Measurements from ENCODE around the gene IQSEC3.
"Not testable (repeated sequence)": the region's sequence is repeated elsewhere in the genome, so short reads cannot be mapped to it uniquely, and the experiment has no call there.

IQSEC3 gene

DNA sequence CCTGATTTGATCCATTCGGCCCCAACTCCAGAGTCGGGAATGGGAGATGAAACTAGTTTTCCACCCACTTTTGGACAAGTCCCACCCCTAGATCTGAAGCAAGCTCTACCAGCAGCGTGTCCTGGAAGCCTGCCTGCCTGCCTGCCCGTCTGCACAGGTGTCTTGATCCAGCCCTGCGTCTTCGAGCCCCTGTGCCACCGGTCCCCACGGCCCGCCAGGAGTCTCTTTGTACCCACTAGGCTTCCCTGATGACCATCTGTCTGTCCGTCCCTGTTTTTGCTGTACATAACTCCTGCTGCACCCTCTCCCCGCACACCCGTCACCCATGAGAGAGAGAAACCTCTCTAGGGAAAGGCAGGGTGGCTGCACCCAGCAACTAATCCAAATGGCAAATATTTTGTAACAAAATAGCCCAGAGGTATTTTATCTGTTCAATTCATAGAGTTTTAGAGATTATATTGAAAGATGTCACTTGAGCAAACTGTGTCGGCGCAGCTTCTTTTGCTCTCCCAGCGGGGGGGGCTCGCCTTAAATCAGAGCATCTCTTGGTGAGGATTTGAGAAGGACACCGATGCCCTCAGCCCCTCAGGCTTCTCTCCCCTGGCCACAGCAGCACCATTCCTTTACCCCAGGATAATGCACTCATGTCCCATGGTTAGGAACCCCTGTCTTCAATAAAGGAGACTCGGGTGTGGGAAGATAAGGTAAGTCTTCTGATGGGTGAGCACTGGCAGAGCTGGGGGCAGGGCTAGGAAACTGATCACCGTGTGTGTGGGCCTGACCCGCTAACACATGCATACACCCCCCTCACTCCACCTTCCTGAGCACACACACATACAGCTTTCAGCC lies 111.6 kb downstream of the IQSEC3 start:
- no peak for DNase-seq (ENCODE audit: low spot score)

DNA sequence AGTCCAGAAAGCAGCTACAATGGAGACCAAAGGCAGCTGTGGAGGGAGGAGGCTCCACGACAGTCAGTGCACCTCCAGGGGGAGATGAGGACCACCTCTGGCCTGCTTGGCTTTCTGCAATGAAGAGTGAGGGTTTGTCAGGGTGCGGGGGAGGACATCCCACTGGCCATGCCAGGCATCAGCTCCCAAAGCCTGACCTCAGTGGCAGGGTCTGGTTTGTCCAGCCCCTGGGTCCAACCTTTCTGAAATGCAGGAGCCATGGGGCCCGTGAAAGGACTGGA lies 112.2 kb downstream of the IQSEC3 start:
- no peak for DNase-seq (ENCODE audit: low spot score)

DNA sequence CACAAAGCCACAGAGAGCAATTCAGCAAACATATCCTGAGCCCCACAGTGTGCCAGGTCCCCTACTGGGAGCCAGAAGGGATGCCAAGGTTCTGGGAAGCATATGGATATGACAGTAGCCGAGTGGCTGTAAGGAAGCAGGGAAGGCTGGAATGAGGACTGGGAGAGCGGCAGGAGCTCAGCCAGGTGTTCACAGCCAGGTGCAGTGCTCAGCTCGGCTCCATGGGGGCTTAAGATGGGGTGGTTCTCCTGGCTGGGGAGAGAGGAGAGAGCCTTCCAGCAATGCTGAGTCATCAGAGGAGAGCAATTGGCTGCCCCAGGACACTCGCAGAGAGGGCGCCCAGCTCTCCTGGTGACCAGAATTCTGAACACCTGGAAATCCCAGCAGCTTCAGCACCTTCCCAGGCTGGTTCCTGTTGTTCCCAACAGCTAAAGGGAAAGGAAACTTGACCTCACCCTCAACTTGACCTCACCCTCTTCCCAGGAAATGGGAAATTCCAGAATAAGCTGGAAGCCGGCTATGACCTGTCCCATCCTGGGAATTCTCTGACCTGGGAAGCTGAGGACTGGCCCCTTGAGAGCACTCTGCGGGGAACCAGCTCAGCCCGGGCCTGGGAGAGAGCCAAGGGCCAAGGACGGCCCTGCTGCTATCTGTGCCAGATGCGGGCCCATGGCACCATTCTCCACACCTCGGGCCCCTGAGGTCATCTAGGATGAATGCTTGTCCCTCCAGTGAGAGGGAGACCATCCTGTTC lies 112.7 kb downstream of the IQSEC3 start:
- peak; percentile 38 for DNase-seq (ENCODE audit: low spot score)

DNA sequence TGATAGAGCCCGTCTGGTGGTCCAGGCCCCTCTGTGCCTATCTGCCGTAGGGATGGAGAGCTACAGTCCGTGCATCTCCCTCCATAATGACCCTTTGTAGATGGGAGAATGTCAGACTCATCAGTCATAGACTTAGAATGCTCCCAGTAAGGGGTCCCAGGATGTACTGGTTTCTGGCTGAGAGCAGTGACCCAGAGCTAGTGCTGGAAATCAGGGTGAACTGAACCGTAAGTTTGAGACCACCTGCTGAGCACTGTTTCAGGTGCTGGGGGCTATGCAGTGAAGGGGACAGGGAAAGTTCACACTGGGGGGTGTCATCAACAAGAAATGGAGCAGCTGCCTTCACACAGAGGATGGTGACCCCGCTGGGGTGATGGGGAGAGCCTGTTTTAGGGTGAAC lies 113.3 kb downstream of the IQSEC3 start:
- DNase-seq (ENCODE audit: low spot score): no peak

DNA sequence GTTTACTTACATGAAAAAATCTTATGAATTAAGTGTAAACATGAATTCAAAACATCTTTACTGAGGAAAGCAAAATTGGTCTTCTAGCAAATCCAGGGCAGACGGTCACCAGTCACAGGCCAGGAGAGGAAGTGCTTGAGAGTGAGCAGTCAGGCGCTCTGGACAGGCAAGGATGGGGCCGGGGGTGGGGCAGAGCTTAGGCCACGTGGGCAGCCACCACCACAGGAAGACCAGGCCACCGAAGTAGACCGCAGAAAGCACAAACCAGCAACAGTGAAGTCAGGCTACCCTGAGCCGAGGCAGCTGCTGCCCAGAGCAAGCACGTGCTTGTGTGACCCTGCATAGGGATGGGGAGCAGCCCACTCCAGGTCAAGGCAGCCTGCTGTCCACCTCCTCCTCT lies 113.9 kb downstream of the IQSEC3 start:
- no peak for DNase-seq (ENCODE audit: low spot score)

DNA sequence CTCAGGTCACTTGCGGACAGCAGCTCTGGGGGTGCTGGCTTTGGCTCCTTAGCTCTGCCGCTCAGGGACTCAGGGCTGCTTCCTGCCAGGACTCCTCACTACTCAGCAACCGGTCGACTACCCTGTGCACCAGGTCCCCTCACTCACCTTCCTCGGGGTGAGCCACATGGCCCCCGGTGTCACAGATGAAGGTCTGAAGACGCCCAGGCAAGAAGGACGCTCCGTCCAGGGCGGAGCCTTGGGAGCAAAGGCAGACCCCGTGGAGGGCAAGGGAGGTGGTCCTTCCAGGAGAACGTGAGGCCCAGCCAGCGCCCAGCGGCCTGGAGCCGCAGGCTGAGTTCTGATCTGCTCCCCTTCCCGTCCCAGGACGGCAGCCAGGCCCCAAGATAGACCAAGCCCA lies 115.4 kb downstream of the IQSEC3 start:
- DNase-seq (ENCODE audit: low spot score): no peak

DNA sequence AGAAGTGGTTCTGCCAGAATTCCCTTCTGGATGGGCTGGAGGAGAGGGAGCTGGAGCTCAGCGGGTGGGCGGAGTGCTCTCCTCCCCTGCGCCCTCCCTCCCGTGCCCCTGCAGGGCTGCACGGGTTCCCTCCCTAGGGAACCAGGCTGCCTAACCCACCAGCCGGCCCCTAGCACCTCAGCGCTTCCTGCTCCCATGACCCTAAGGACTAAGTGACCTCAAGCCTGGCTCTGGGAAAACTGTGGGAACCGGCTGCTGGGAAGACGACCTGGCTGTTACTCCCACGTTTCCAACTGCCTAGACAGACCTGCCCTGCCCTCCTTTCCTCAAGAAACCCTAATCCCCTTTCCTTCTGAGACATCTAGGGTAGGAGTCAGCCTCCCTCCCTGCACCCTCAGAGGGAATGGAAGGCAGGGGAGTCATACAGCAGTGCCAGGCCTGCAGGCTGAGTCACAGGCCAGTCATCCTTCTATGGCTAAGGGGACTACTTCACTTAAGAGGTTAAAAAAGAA lies 115.9 kb downstream of the IQSEC3 start:
- no peak for DNase-seq (ENCODE audit: low spot score)

DNA sequence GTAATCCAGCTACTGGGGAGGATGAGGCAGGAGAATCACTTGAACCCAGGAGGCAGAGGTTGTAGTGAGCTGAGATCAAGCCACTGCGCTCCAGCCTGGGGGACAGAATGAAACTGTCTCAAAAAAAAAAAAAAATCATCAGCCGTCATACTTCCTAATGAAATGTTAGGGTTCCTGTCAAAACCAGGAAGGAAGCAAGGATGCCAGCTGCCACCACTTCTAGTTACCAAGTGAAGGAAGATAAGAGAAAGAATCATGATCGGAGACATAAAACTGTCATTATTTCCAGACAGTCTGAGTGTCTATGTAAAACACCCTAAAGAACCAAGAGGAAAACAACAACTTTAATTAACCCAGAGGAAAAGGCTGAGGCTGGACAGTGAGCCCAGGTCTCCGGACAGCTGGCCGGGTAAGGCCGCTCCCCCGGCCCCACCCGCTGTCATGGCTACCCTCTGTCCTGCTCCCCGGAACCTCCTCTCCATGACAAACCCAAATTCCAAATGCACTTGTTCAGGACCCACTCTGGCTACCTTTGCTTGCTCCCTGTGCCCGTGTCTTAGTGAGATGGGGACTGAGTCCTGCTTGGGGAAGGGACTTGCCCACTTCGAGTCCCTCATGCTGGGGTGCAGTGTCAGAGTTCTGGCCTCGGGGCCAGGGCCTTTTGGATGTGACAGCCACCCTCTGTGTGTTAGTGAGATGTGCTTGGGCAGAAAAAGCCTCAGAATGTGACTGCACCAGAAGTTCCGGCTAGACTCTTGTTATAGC lies 118.4 kb downstream of the IQSEC3 start:
- no peak for DNase-seq (ENCODE audit: low spot score)

DNA sequence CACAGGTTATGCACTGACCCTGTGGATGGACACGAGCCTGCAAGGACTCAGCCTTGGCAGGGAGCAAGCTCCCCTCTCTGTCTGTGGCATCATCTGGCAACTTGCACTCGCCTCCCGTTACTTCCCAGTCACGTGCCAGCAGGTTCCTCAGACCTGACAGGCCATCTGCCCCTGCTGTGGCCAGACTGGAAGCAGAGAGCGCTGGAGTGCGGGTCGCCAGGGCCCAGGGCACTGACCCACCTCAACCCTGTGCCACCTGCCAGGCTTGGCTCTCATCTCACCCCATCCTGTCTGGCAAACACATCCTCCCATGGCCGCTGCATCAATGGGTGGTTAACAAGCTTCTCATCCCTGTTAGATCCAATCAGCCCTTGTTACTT lies 119.0 kb downstream of the IQSEC3 start:
- no peak for DNase-seq (ENCODE audit: low spot score)

DNA sequence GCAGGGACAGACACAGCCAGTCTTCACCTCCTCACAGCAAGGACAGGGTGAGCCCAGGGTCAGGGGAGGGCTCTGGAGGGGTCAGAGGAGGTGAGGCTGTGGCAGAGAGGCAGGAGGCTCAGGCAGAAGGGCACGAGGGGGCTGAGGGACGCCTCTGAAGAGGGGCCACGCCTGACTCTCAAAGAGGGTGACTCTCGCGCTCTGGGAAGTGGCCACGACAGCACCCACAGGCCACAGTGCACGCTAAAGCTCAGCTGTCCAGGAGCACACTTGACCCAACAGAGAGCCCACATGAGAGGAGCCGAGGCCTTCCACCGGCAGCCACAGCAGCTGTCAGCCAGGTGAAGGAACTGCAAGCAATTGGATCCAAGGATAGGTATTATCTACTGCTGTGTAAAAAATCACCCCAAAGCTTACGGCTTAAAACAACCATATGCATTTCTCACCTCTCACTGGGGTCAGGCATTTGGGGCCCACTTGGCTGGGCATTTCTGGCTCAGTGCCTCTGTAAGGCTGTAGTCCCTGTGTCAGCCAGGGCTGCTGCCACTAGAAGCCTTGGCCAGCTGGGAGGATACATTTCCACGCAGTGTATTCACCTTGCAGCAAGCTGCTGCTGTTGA lies 119.5 kb downstream of the IQSEC3 start:
- DNase-seq (ENCODE audit: low spot score): no peak

DNA sequence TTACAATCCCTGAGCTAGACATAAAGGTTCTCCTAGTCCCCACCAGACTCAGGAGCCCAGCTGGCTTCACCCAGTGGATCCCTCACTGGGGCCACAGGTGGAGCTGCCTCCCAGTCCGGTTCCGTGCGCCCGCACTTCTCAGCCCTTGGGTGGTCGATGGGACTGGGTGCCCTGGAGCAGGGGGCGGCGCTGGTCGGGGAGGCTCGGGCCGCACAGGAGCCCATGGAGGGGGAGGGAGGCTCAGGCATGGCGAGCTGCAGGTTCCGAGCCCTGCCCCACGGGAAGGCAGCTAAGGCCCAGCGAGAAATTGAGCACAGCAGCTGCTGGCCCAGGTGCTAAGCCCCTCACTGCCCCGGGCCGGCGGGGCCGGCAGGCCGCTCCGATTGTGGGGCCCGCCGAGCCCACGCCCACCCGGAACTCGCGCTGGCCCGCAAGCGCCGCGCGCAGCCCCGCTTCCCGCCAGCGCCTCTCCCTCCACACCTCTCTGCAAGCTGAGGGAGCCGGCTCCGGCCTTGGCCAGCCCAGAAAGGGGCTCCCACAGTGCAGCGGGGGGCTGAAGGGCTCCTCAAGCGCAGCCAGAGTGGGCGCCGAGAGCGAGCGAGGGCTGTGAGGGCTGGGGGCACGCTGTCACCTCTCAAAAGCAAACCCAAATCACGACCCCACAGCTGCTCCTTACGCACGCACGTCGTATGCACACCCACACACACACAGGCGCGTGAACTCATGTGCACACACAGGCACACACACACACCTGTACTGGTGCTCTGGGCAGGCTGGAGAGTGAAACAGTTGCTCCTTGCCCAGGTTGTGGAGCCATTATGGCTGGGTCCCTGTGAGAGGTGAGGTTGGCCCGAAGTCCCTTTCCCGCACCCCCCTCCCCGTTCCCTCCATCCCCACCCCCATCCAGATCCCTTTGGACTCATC lies 121.7 kb downstream of the IQSEC3 start:
- not testable (repeated sequence) for DNase-seq (ENCODE audit: low spot score)

DNA sequence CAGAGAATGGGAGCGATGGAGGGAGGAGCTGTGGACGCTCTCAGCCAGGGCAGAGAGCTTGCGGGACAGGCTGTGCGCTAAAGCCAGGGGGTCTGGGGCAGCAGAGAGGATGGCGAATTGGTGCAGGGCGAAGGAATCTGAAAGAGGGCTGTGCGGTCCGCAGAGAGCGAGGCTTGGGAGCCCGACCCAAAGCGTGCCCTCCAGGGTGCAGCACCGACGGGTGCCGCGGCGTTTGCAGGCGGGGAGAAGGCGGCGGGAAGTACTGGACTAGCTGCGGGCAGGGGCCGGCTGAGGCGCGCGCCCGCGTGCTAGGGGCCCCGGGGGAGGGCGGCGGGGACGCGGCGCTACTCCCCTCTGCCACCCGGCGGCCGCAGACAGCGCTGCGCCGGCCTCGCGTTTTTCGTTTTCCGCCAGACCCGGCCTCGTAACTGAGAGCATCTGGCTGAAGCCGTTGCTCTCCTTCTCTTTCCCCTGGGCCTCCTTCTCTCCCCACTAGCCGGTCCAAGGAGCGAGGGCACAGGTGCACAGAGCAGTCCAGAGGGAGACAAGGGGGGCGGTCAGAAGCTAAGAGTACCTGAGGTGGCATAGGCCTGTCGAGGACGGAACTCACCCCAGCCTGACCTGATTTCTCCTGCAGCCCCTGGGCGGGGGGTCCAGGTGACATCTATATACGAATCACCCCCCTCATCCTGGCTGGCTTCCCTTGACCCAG lies 122.5 kb downstream of the IQSEC3 start:
- DNase-seq (ENCODE audit: low spot score): peak; percentile 21

DNA sequence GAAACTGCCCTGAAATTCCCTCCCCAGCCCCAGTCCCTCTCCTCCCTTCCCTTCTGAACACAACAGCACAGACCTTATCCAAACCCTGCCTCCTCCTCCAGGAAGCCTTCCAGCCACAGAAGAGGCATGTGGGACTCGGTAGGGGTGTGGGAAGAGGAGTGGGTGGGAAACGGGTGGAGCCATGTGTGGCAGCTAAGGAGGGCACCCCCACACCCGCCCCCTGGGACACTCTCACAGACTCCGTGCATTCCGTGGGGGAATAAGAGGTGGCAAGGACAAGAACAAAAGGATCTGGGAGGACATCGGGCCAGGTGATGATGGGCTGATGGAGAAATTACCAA lies 123.0 kb downstream of the IQSEC3 start:
- no peak for DNase-seq (ENCODE audit: low spot score)

DNA sequence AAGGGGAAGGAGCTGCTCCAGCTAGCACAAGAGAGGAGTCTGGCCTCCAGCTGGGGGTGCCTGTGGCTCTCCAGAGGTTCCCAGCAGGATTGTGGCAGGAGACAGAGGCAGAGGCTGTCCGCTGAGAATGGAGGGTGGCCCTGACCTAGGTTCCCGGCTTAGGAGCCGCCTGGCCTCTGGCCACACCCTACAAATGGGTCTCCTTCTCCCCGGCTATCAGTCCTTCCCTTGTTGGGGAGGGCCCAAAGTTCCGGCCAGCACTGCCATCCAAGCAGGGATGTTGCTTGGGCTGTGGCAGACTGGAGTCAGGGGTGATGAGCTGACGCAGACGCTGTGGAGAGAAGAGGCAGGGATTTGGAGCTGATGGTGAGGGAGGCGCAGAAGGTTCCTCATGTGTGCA lies 124.3 kb downstream of the IQSEC3 start:
- no peak for DNase-seq (ENCODE audit: low spot score)

DNA sequence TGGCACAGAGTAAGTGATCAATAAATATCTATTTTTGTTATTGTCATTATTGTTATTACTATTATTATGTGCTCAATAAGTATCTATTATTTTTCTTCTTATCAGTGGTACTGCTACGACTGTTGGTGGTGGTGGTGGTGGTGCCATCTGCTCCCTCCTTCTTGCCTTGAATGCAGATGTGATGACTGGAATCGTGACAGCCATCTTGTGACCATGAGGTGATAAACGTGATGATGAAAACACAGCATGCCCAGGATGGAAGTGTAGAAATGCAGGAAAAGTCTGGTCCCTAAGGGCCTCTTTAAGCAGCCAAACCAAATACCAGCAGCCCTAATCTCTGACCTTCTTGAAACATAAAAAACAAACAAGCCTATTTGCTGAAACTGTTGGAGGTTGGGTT lies 125.0 kb downstream of the IQSEC3 start:
- no peak for DNase-seq (ENCODE audit: low spot score)

DNA sequence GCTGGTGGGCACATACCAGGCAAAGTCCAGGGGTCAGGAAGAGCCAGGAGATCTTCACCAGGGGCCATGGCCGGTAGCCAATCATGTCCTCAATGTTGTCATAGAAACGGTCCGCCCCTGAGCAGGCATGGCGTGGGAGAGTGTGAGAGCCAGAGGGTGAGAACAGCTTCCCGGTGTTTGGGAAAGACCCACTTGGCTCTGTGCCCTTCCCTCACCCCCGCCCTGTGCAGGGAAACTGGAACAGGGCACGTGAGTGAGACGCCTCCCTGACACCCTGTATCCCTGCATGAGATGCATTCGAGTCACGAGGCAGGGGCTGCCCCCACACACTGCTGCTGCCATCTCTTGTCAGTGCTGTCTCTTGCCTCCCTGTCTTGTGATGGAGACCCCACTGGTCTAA lies 126.7 kb downstream of the IQSEC3 start:
- no peak for DNase-seq (ENCODE audit: low spot score)

DNA sequence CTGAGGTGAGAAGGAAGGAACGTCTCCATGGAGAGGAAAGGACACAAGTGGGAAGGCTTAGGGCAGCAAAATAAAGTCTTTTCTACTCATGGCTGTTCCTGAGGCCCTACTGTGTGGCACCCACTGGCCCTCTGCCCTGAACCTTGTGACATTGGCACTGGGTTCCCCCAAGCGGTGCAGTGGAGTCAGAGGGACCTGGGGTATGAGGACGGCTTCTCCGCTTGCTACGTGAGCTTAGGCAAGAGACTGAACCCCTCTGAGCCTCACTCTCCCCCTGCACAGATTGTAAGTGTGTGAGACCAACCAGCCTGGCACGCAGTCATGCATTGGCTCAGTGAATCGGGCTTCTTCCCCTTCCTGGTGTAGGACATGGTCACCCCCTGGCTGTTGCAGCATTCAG lies 127.7 kb downstream of the IQSEC3 start:
- DNase-seq (ENCODE audit: low spot score): no peak

DNA sequence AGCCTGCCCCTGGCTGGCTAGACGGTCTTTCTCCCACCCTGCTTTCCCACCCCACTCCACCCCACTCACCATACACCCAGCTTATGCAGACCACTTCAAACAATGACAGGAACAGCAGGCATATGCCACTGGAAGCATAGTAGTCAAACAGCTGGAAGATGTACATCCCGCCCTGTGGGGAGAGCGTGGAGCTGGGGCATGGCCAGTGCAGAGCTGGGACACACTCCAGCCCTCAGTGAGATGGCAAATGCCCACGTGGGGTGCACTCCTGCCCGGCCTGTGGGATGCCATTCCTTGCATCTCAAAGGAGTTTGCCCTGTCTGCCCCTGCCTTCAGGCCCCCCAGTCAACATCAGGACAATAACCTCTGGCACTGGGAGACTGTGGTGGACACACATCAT lies 128.6 kb downstream of the IQSEC3 start:
- no peak for DNase-seq (ENCODE audit: low spot score)

DNA sequence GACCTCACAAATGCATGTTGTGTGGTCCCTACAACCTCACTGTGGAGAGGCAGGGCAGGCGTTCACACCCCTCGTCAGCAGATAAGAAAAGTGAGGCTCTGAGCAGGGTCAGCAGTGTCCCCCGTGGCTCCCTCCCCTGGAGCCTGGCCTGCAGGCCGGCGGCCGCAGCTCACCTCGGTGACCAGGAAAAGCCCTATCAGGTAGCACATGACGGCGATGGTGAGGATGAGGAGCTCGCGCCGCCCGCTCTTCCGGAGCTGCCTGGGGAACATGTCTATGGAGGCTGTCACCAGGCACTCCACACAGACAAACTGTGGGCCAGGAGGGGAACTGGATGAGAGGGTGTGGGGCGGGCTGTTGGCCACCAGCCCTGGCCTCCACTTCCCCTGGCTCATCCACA lies 129.4 kb downstream of the IQSEC3 start:
- DNase-seq (ENCODE audit: low spot score): no peak

DNA sequence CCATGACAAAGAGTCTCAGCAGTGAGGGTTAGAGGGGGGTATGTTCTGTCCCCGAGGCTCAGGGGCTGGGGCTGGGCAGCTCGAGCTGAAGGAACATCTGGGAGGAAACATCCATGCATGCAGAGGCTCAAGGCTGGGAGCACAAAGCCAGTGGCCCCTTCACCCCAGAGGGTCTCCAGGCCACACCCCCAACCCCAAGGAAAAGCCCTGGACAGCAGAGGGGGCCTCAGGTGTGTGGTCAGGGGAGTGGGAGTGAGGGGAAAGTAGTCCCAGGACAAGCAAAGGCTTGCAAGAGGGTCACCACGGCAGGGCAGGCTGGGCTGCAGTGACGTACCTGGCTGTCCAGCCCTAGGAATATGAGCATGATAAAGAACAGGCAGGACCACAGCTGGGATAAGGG lies 129.9 kb downstream of the IQSEC3 start:
- no peak for DNase-seq (ENCODE audit: low spot score)

DNA sequence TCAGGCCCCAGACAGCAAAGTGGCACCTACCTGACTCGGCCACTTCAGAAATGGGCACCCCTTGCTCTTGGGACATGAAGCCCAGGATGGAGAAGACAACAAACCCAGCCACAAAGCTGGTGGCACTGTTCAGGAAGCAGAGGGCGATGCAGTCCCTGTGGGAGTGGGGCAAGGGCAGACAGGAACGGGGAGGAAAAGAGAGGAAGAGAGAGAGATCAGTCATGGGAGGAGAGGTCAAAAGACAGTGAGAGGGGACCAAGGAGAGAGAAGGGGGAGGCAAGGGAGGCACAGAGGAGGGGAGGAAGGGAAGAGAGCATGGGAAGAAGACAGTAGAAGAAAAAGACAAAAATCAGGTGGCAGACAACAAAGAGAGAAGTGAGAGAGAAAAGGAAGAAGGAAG lies 130.8 kb downstream of the IQSEC3 start:
- no peak for DNase-seq (ENCODE audit: low spot score)
